ENCODE results near the gene ROR2.

GRCh38 chr9:91740701-91741100 is 209.3 kb downstream of the ROR2 start:
- TF ChIP-seq CTCF (conservative IDR thresholded peaks at IDR 0.05; ENCODE audit: low read length) (no peak), EZH2phosphoT487 (IDR thresholded peaks at IDR 0.05; ENCODE audit: borderline replicate concordance) (no peak)
